HG02885 (cell line): ENCODE measurements around the gene GLS.
A peak's percentile ranks its signal among the peaks of the same experiment; 100 is the strongest.

Experiments
- ATAC-seq: cut with Tn5 transposase; IDR thresholded peaks from one replicate; pipeline ENCODE4 v1.9.1; 2021; ENCODE audit warnings: mild to moderate bottlenecking; ENCODE audit not compliant: unreplicated experiment, poor library complexity

Gene GLS

GRCh38 chr2:191008286-191008685 is 127.7 kb downstream of the GLS start:
- no peak for ATAC-seq

GRCh38 chr2:191009541-191010374 is 129.1 kb downstream of the GLS start:
- ATAC-seq: no peak

- no peak for ATAC-seq
These were observed 130.6 kb downstream of the GLS start for GRCh38 chr2:191010887-191011885.

- no peak for ATAC-seq
These were observed 131.7 kb downstream of the GLS start for GRCh38 chr2:191012346-191012745.

- peak; percentile 6 for ATAC-seq
These were observed 132.4 kb downstream of the GLS start for GRCh38 chr2:191012845-191013681.

- no peak for ATAC-seq
These were observed 133.0 kb downstream of the GLS start for GRCh38 chr2:191013682-191013931.

- peak; percentile 85 for ATAC-seq
These were observed 133.5 kb downstream of the GLS start, which contains the start of gene STAT1 for GRCh38 chr2:191013932-191014652. TSS of gene STAT1 (minus strand) at chr2:191014171. CDS start at chr2:191010003, 4,168 bp downstream.

GRCh38 chr2:191014653-191015020 is 134.0 kb downstream of the GLS start:
- peak; percentile 1 for ATAC-seq
